Trophoblast cell (in vitro differentiated cells and primary cell): ENCODE measurements around the gene MALRD1.

Experiments
- DNase-seq, 2 donors: peaks; one replicate each; pipeline ENCODE4 v3.0.0-alpha.2; 2016
- H2AFZ ChIP-seq: 2 replicates; pipeline ENCODE4 v1.6.1; 2013; ENCODE audit warnings: low read length, moderate library complexity, mild to moderate bottlenecking; ENCODE audit not compliant: insufficient read depth, poor library complexity
- H2AK5ac ChIP-seq: 2 replicates; pipeline ENCODE4 v1.6.1; 2013; ENCODE audit warnings: mild to moderate bottlenecking, low read length
- H2BK120ac ChIP-seq: 2 replicates; pipeline ENCODE4 v1.6.1; 2013; ENCODE audit warnings: low read length, mild to moderate bottlenecking, moderate library complexity; ENCODE audit not compliant: insufficient read depth, poor library complexity
- H2BK12ac ChIP-seq: 2 replicates; pipeline ENCODE4 v1.6.1; 2013; ENCODE audit warnings: mild to moderate bottlenecking, low read length, moderate library complexity
- H2BK5ac ChIP-seq: 2 replicates; pipeline ENCODE4 v1.6.1; 2013; ENCODE audit warnings: low read length, low read depth, moderate library complexity, mild to moderate bottlenecking; ENCODE audit not compliant: poor library complexity
- H3K14ac ChIP-seq: 2 replicates; pipeline ENCODE4 v1.6.1; 2013; ENCODE audit warnings: mild to moderate bottlenecking, low read length
- H3K18ac ChIP-seq: 2 replicates; pipeline ENCODE4 v1.6.1; 2013; ENCODE audit warnings: mild to moderate bottlenecking, low read length
- H3K23ac ChIP-seq: 2 replicates; pipeline ENCODE4 v1.6.1; 2013; ENCODE audit warnings: low read length
- H3K27ac ChIP-seq: 2 replicates; pipeline ENCODE4 v1.5.1; 2013; ENCODE audit warnings: low read depth, mild to moderate bottlenecking, inconsistent platforms, low read length, moderate library complexity
- H3K27me3 ChIP-seq: 2 replicates; pipeline ENCODE4 v1.6.1; 2013; ENCODE audit warnings: inconsistent platforms, mild to moderate bottlenecking, low read length, moderate library complexity; ENCODE audit not compliant: insufficient read depth
- H3K36me3 ChIP-seq, 2 experiments: 1 replicate in 1 of 2; 2 replicates in 1 of 2; pipeline ENCODE4 v1.6.1; 2013; ENCODE audit warnings: low read length in 2 of 2, mild to moderate bottlenecking in 2 of 2, moderate library complexity in 1 of 2; ENCODE audit not compliant: insufficient read depth in 2 of 2, control insufficient read depth in 1 of 2
- H3K4ac ChIP-seq: 2 replicates; pipeline ENCODE4 v1.6.1; 2013; ENCODE audit warnings: low read depth, mild to moderate bottlenecking, low read length, moderate library complexity
- H3K4me1 ChIP-seq, 2 experiments: 1 replicate in 1 of 2; 2 replicates in 1 of 2; pipeline ENCODE4 v1.6.1; 2013; ENCODE audit warnings: low read length in 2 of 2, mild to moderate bottlenecking in 2 of 2, moderate library complexity in 1 of 2; ENCODE audit not compliant: insufficient read depth in 2 of 2, control insufficient read depth in 1 of 2
- H3K4me2 ChIP-seq: 2 replicates; pipeline ENCODE4 v1.6.1; 2013; ENCODE audit warnings: inconsistent platforms, mild to moderate bottlenecking, low read length, moderate library complexity
- H3K4me3 ChIP-seq: 2 replicates; pipeline ENCODE4 v1.5.1; 2013; ENCODE audit warnings: mild to moderate bottlenecking, low read depth, low read length, inconsistent platforms
- H3K79me1 ChIP-seq: one replicate; pipeline ENCODE4 v1.6.1; 2013; ENCODE audit warnings: low read length
- H3K79me2 ChIP-seq: 2 replicates; pipeline ENCODE4 v1.6.1; 2013; ENCODE audit warnings: low read length, mild to moderate bottlenecking; ENCODE audit not compliant: control insufficient read depth, insufficient read depth, poor library complexity
- H3K9ac ChIP-seq: 2 replicates; pipeline ENCODE4 v1.6.1; 2013; ENCODE audit warnings: mild to moderate bottlenecking, low read length
- H3K9me3 ChIP-seq: 2 replicates; pipeline ENCODE4 v1.6.1; 2013; ENCODE audit warnings: low read depth, mild to moderate bottlenecking, control low read depth, inconsistent platforms, low read length; ENCODE audit not compliant: insufficient read depth
- H4K12ac ChIP-seq: 2 replicates; pipeline ENCODE4 v1.6.1; 2013; ENCODE audit warnings: low read depth, mild to moderate bottlenecking, low read length, moderate library complexity
- H4K8ac ChIP-seq: 2 replicates; pipeline ENCODE4 v1.6.1; 2013; ENCODE audit warnings: low read depth, mild to moderate bottlenecking, low read length, moderate library complexity
- H4K91ac ChIP-seq: one replicate; pipeline ENCODE4 v1.6.1; 2013; ENCODE audit warnings: low read depth, mild to moderate bottlenecking, low read length, moderate library complexity
- WGBS: extraction: QIAGEN DNeasy Blood & Tissue Kit; methylation state at CpG from one replicate; pipeline ENCODE4 v1.1.7; 2013; ENCODE audit warnings: missing lambda C conversion rate; ENCODE audit not compliant: insufficient read length, insufficient coverage; ENCODE audit errors: extremely low coverage; 5-methylcytosine and 5-hydroxymethylcytosine counted together

MALRD1 gene

GRCh38 chr10:19133992-19134391, 85.4 kb downstream of the MALRD1 start:
- Histone ChIP-seq H3K36me3 (no peaks in the 10 kb centered on the region), H3K18ac (no peak overlapping the region), H4K12ac (no peak overlapping the region), H3K79me2 (no peaks in the 10 kb centered on the region), H2BK5ac (no peak overlapping the region), H4K8ac (no peak overlapping the region), H2AFZ (no peak overlapping the region), H3K4me1 (no peaks in the 10 kb centered on the region), H3K27me3 (no peaks in the 10 kb centered on the region), H3K27ac (no peak overlapping the region), H3K4me2 (no peak overlapping the region), H3K79me1 (no peaks in the 10 kb centered on the region), H3K14ac (no peak overlapping the region), H3K4ac (no peak overlapping the region), H3K9me3 (no peaks in the 10 kb centered on the region), H3K4me3 (no peak overlapping the region), H2BK120ac (no peak overlapping the region), H3K9ac (no peak overlapping the region), H2AK5ac (no peak overlapping the region), H2BK12ac (no peak overlapping the region), H3K23ac (no peak overlapping the region), H4K91ac (no peak overlapping the region)
- no peak for DNase-seq
- no CpG with 5 or more reads among the region's 4 CpGs for WGBS

- Histone ChIP-seq H3K9ac (no peak overlapping the region), H3K4me2 (no peak overlapping the region), H4K91ac (no peak overlapping the region), H3K9me3 (no peaks in the 10 kb centered on the region), H4K12ac (no peak overlapping the region), H3K4me1 (no peaks in the 10 kb centered on the region), H3K79me1 (no peaks in the 10 kb centered on the region), H3K36me3 (no peaks in the 10 kb centered on the region), H3K27ac (no peak overlapping the region), H3K4ac (no peak overlapping the region), H3K4me3 (no peak overlapping the region), H4K8ac (no peak overlapping the region), H2BK120ac (no peak overlapping the region), H2AK5ac (no peak overlapping the region), H2BK5ac (no peak overlapping the region), H2AFZ (no peak overlapping the region), H3K18ac (no peak overlapping the region), H3K23ac (no peak overlapping the region), H3K14ac (no peak overlapping the region), H3K79me2 (no peaks in the 10 kb centered on the region), H2BK12ac (no peak overlapping the region), H3K27me3 (no peaks in the 10 kb centered on the region)
- DNase-seq = no peak
- no CpG with 5 or more reads among the region's 4 CpGs for WGBS
Observed at GRCh38 chr10:19142967-19143366, 94.4 kb downstream of the MALRD1 start.

GRCh38 chr10:19144206-19144605, 95.6 kb downstream of the MALRD1 start:
- Histone ChIP-seq H2AK5ac (no peak overlapping the region), H2BK12ac (no peak overlapping the region), H4K12ac (no peak overlapping the region), H3K23ac (no peak overlapping the region), H2AFZ (no peak overlapping the region), H2BK5ac (no peak overlapping the region), H2BK120ac (no peak overlapping the region), H3K18ac (no peak overlapping the region), H3K36me3 (no peaks in the 10 kb centered on the region), H3K4me2 (no peak overlapping the region), H3K9me3 (peaks cover 2% of the 10 kb centered on the region), H3K14ac (no peak overlapping the region), H3K9ac (no peak overlapping the region), H3K4me1 (no peaks in the 10 kb centered on the region), H3K27me3 (no peaks in the 10 kb centered on the region), H4K8ac (no peak overlapping the region), H3K79me2 (no peaks in the 10 kb centered on the region), H3K4ac (no peak overlapping the region), H3K27ac (no peak overlapping the region), H3K79me1 (no peaks in the 10 kb centered on the region), H3K4me3 (no peak overlapping the region), H4K91ac (no peak overlapping the region)
- DNase-seq = no peak
- WGBS = no CpG with 5 or more reads among the region's 4 CpGs

- no peak overlapping the region for H3K4me2 ChIP-seq
- no CpG with 5 or more reads among the region's 4 CpGs for WGBS
Observed at GRCh38 chr10:19154375-19154774, 105.8 kb downstream of the MALRD1 start.

More at GRCh38 chr10:19154375-19154774, 105.8 kb downstream of the MALRD1 start:
- Histone ChIP-seq H4K8ac (no peak overlapping the region), H3K9me3 (no peaks in the 10 kb centered on the region), H3K36me3 (no peaks in the 10 kb centered on the region), H2BK5ac (no peak overlapping the region), H4K12ac (no peak overlapping the region), H2AK5ac (no peak overlapping the region), H3K18ac (no peak overlapping the region), H2AFZ (no peak overlapping the region), H2BK12ac (no peak overlapping the region), H3K23ac (no peak overlapping the region), H3K4ac (no peak overlapping the region), H3K79me2 (no peaks in the 10 kb centered on the region), H3K27me3 (no peaks in the 10 kb centered on the region), H3K14ac (no peak overlapping the region), H3K79me1 (no peaks in the 10 kb centered on the region), H3K4me1 (no peaks in the 10 kb centered on the region), H2BK120ac (no peak overlapping the region), H4K91ac (no peak overlapping the region), H3K4me3 (no peak overlapping the region), H3K27ac (no peak overlapping the region), H3K9ac (no peak overlapping the region)
- DNase-seq = no peak
